K562 (cell line): Measurements from ENCODE around the gene MSX1. TPM values are rescaled to one million over a fixed set of nuclear protein-coding genes. Genes with fewer than 3 reads are reported as not detected.
A peak's percentile ranks its signal among the peaks of the same experiment; 100 is the strongest.

Experiments
- ATAC-seq: fragments of 200-7000 bp; cut with Tn5 transposase; 3 replicates; pipeline ENCODE4 v1.9.1; 2020; ENCODE audit warnings: moderate library complexity
- BruUV-seq: library from RNA; stranded (reverse); fragments of 400-500 nt; replicated peaks from 2 replicates; lab custom pipeline; 2021; lab: Mats Ljungman, UMichigan
- CTCF ChIA-PET: fragments of 300-600 bp; formaldehyde crosslinking; extraction: SDS; loops from one replicate; lab custom pipeline; 2021; ENCODE audit warnings: low intra/inter-chr PET ratio; lab: Yijun Ruan, JAX
- POLR2A ChIA-PET: fragments of 300-600, 350-650 bp; sonication (Branson Sonifier 250); formaldehyde crosslinking; extraction: SDS; loops from one replicate; lab custom pipeline; 2021; ENCODE audit warnings: antibody characterized with exemption, inconsistent platforms; lab: Yijun Ruan, JAX
- DNase-seq, 4 experiments: peaks; one replicate each; pipeline versions ENCODE4 v3.0.0 to v3.0.0-alpha.2; 2011 to 2018; ENCODE audit warnings: low spot score in 3 of 4, mixed read lengths in 3 of 4; ENCODE audit errors: extremely low read depth in 1 of 4
- FAIRE-seq: peaks from 2 replicates; lab custom pipeline; 2011; peaks lifted over from hg19 to GRCh38; lab: Jason Lieb, UNC
- H2AFZ ChIP-seq: 2 replicates; pipeline ENCODE4 v1.6.0; 2011; ENCODE audit warnings: low read depth, low read length, control low read depth, inconsistent platforms
- H3K27ac ChIP-seq: fragments of 200-600 bp; 3 replicates; pipeline ENCODE4 v1.8.0; 2011; ENCODE audit warnings: low read depth, mild to moderate bottlenecking, control low read depth, inconsistent platforms, low read length, moderate library complexity, mixed read lengths; ENCODE audit errors: extremely low read depth
- H3K27me3 ChIP-seq, 2 experiments: fragments of 300-600 bp in 1 of 2; 2 replicates in 1 of 2; 3 replicates in 1 of 2; pipeline versions ENCODE4 v1.6.0 to v1.8.0; 2011; ENCODE audit warnings: inconsistent platforms in 2 of 2, low read length in 2 of 2, mild to moderate bottlenecking in 1 of 2, mixed read lengths in 1 of 2, moderate library complexity in 1 of 2; ENCODE audit not compliant: control insufficient read depth in 2 of 2, insufficient read depth in 2 of 2
- H3K36me3 ChIP-seq: fragments of 300-600 bp; 3 replicates; pipeline ENCODE4 v1.8.0; 2011; ENCODE audit warnings: mild to moderate bottlenecking, low read length, inconsistent platforms; ENCODE audit not compliant: control insufficient read depth, insufficient read depth
- H3K4me1 ChIP-seq, 2 experiments: fragments of 200-600 bp in 1 of 2; replicated peaks in 1 of 2; 2 replicates in 1 of 2; 3 replicates in 1 of 2; pipeline versions ENCODE4 v1.5.1 to v1.8.0; 2011; ENCODE audit warnings: inconsistent platforms in 2 of 2, low read length in 2 of 2, mild to moderate bottlenecking in 1 of 2, mixed read lengths in 1 of 2, moderate library complexity in 1 of 2; ENCODE audit not compliant: control insufficient read depth in 2 of 2, insufficient read depth in 2 of 2
- H3K4me2 ChIP-seq: 2 replicates; pipeline ENCODE4 v1.6.1; 2011; ENCODE audit warnings: low read length, control low read depth, inconsistent platforms, mixed read lengths; ENCODE audit not compliant: insufficient read depth
- H3K4me3 ChIP-seq: fragments of 200-600 bp; sonication (generic), shearing (Covaris generic); 2 replicates; pipeline ENCODE4 v1.5.1; 2016; ENCODE audit warnings: control low read depth, inconsistent platforms
- H3K79me2 ChIP-seq: fragments of 200-600 bp; 3 replicates; pipeline ENCODE4 v1.8.0; 2011; ENCODE audit warnings: low read length, inconsistent platforms; ENCODE audit not compliant: control insufficient read depth, insufficient read depth
- H3K9ac ChIP-seq, 2 experiments: 2 replicates each; pipeline versions ENCODE4 v1.6.0 to v1.6.1; 2011; ENCODE audit warnings: low read depth in 2 of 2, low read length in 2 of 2, control low read depth in 1 of 2, inconsistent platforms in 1 of 2, mild to moderate bottlenecking in 1 of 2, mixed read lengths in 1 of 2; ENCODE audit not compliant: insufficient read depth in 1 of 2
- H3K9me1 ChIP-seq: one replicate; pipeline ENCODE4 v1.6.0; 2011; ENCODE audit warnings: inconsistent platforms, mild to moderate bottlenecking, low read length, moderate library complexity; ENCODE audit not compliant: control insufficient read depth, insufficient read depth
- H3K9me3 ChIP-seq: replicated peaks from 2 replicates; pipeline ENCODE4 v1.5.1; 2011; ENCODE audit warnings: low read depth, low read length, inconsistent platforms; ENCODE audit not compliant: control insufficient read depth, insufficient read depth
- H4K20me1 ChIP-seq: replicated peaks from 2 replicates; pipeline ENCODE4 v1.6.1; 2011; ENCODE audit warnings: low read length, inconsistent platforms, mixed read lengths; ENCODE audit not compliant: control insufficient read depth, insufficient read depth
- NR2C1 ChIP-seq, 2 experiments: fragments of 450-650 bp; IDR thresholded peaks; 2 replicates each; pipeline ENCODE4 v1.6.1; 2017; ENCODE audit warnings: mild to moderate bottlenecking in 2 of 2, antibody characterized with exemption in 1 of 2, inconsistent platforms in 1 of 2, missing compliant biosample characterization in 1 of 2, missing genetic modification characterization in 1 of 2
- OTX1 ChIP-seq: fragments of 450-650 bp; formaldehyde crosslinking; IDR thresholded peaks from 2 replicates; pipeline ENCODE4 v1.4.0; 2022; ENCODE audit warnings: mild to moderate bottlenecking
- POLR2B ChIP-seq: fragments of 450-650 bp; IDR thresholded peaks from 2 replicates; pipeline ENCODE4 v1.6.1; 2018; ENCODE audit warnings: low read depth; ENCODE audit not compliant: partially characterized antibody
- SP2 ChIP-seq: IDR thresholded peaks from 2 replicates; pipeline ENCODE4 v1.6.1; 2011; ENCODE audit warnings: mild to moderate bottlenecking, low read depth, low read length, moderate library complexity; ENCODE audit not compliant: poor library complexity, severe bottlenecking; ENCODE audit errors: extremely low read depth
- ZBTB40 ChIP-seq, 2 experiments: fragments of 450-650 bp in 1 of 2; sonication (generic) in 1 of 2; formaldehyde crosslinking in 1 of 2; IDR thresholded peaks; 2 replicates each; pipeline versions ENCODE4 v1.7.1 to v1.9.0; 2016 to 2022; ENCODE audit warnings: inconsistent platforms in 1 of 2, mild to moderate bottlenecking in 1 of 2, missing genetic modification reagents in 1 of 2
- WGBS: fragments of 100-300 bp; shearing (Covaris generic); methylation state at CpG from one replicate; pipeline ENCODE4 v1.1.6; 2016; ENCODE audit warnings: low coverage, mixed read lengths; ENCODE audit not compliant: insufficient coverage; ENCODE audit errors: missing lambda C conversion rate; 5-methylcytosine and 5-hydroxymethylcytosine counted together
- in situ Hi-C: fragments of 300-500 bp; cut with MboI; formaldehyde crosslinking; loops from 4 replicates; pipeline ENCODE4 v1.15.0; 2018; ENCODE audit warnings: inconsistent platforms, mixed read lengths
- intact Hi-C: fragments of 100-400 bp; cut with micrococcal nuclease; formaldehyde crosslinking; loops from 2 replicates; pipeline ENCODE4 v1.14.2; 2022
- polyA plus RNA-seq, 8 experiments: library from polyadenylated mRNA; depleted of rRNA in 4 of 8; stranded (reverse) in 5 of 8; unstranded in 3 of 8; fragments of >200 nt; fragmentation: Nextera tagmentation in 2 of 8; fragmentation: Illumina TruSeq in 1 of 8; extraction: Ambion mirVana in 2 of 8; extraction: Trizol in 1 of 8; gene quantifications; 2 replicates each; pipeline versions ENCODE4 v1.2.1 to v1.2.3, GENCODE V29; 2011 to 2014; ENCODE audit warnings: inconsistent platforms in 1 of 8, missing spikeins in 1 of 8
- total RNA-seq, 7 experiments: library from RNA; depleted of rRNA in 6 of 7; stranded (reverse); fragments of >200 nt in 6 of 7; fragmentation: Illumina TruSeq in 2 of 7; extraction: Trizol in 2 of 7; gene quantifications; 2 replicates each; pipeline versions ENCODE4 v1.2.1 to v1.2.3, GENCODE V29; 2011 to 2021; ENCODE audit warnings: low replicate concordance in 1 of 7
- TF ChIP-seq, protein P1 (sequence below): IDR thresholded peaks from 2 replicates; pipeline ENCODE4 v1.6.1; 2016; ENCODE audit warnings: missing genetic modification characterization, missing compliant biosample characterization

The MSX1 gene
- total and polyA plus RNA-seq, 9 of the 15 experiments (the other 6 are each of a cell fraction or from before 2014, with no cell fraction given), result 1.3 to 6.3 (median 2.3) TPM

- Histone ChIP-seq H3K27ac (no peak overlapping the region; the same call in 2 of the 3 replicates), H3K9me3 (no peaks in the 10 kb centered on the region), H4K20me1 (0 out of 2 replicates have a peak, but pooled peaks cover 4% of the 10 kb centered on the region), H3K27me3 (peaks cover 27 to 39% of the 10 kb centered on the region in 2 experiments), H3K79me2 (no peaks in the 10 kb centered on the region), H3K9ac (peak overlapping the region; percentile 60 to 74; a peak in 3 of 4 replicates), H3K4me1 (peaks cover 3 to 30% of the 10 kb centered on the region in 2 experiments; a peak in 3 of 5 replicates), H2AFZ (peak overlapping the region; percentile 89), H3K4me2 (peak overlapping the region; percentile 80), H3K9me1 (no peaks in the 10 kb centered on the region), H3K36me3 (no peaks in the 10 kb centered on the region; the same call in 2 of the 3 replicates), H3K4me3 (peak overlapping the region; percentile 69)
- in situ Hi-C loops (no loop called here), intact Hi-C loops (no loop called here)
- POLR2A ChIA-PET, result interaction anchor here (0.9 to 1.2 kb wide), 2 partner anchors 12 to 57 kb away, joined by 3 to 4 read pairs; no protein-coding TSS in a partner anchor
- ATAC-seq (no peak), FAIRE-seq (peak; percentile 54), DNase-seq (no peak)
- BruUV-seq, result no TSS peak
- WGBS, result 41% methylated on average over 15 of the region's 21 CpGs
- CTCF ChIA-PET, result no interaction called here
- 0 out of 2 replicates have a peak, but pooled peaks have one; percentile 8 for TF ChIP-seq OTX1 (CRISPR knock-in tag)
- 0 out of 2 replicates have a peak, but pooled peaks have one; percentile 12 for TF ChIP-seq ZBTB40 (IDR thresholded peaks at IDR 0.05)
- TF ChIP-seq ZBTB40 (CRISPR knock-in tag; IDR thresholded peaks at IDR 0.05), result no peak
- TF ChIP-seq NR2C1 (IDR thresholded peaks at IDR 0.05), result no peak
- TF ChIP-seq NR2C1 (tag; IDR thresholded peaks at IDR 0.05), result no peak
- TF ChIP-seq SP2, result no peak
- TF ChIP-seq, protein P1, sequence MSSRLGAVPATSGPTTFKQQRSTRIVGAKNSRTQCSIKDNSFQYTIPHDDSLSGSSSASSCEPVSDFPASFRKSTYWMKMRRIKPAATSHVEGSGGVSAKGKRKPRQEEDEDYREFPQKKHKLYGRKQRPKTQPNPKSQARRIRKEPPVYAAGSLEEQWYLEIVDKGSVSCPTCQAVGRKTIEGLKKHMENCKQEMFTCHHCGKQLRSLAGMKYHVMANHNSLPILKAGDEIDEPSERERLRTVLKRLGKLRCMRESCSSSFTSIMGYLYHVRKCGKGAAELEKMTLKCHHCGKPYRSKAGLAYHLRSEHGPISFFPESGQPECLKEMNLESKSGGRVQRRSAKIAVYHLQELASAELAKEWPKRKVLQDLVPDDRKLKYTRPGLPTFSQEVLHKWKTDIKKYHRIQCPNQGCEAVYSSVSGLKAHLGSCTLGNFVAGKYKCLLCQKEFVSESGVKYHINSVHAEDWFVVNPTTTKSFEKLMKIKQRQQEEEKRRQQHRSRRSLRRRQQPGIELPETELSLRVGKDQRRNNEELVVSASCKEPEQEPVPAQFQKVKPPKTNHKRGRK, result peak; percentile 52; the same call in 1 of the 2 replicates
- no peak for TF ChIP-seq POLR2B
Measured at GRCh38 chr4:4858527-4859324, 739 bp upstream of the MSX1 start.
